HG02885 (cell line): ENCODE data around the gene NDST3.
"Not testable (repeated sequence)": the region's sequence is repeated elsewhere in the genome, so short reads cannot be mapped to it uniquely, and the experiment has no call there.

Experiments used
- ATAC-seq: cut with Tn5 transposase; IDR thresholded peaks from one replicate; pipeline ENCODE4 v1.9.1; 2021; ENCODE audit warnings: mild to moderate bottlenecking; ENCODE audit not compliant: unreplicated experiment, poor library complexity

Gene NDST3

DNA sequence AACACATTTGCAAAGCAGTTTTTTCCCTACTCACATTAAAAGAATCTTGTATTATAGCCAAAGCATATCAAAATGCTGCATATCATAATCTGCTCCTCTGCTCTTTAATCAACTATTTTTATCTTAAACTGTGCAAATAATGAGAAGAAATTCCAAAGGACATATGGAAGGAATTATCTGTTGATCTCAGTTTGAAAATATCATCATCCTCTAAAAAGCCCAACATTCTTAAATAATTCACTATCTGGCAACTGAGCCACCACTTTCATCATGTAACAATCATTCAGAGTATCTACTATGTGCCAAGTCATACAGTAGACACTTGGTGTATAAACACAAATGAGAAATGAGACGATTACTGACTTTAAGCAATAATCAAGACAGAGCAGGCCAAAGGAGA lies 255.5 kb downstream of the NDST3 start:
- ATAC-seq: no peak

GRCh38 chr4:118290951-118291350 lies 256.7 kb downstream of the NDST3 start:
- ATAC-seq: no peak

- ATAC-seq: no peak
Measured at GRCh38 chr4:118296729-118297128, 262.4 kb downstream of the NDST3 start.

GRCh38 chr4:118299619-118300018 lies 265.3 kb downstream of the NDST3 start:
- ATAC-seq: not testable (repeated sequence)

DNA sequence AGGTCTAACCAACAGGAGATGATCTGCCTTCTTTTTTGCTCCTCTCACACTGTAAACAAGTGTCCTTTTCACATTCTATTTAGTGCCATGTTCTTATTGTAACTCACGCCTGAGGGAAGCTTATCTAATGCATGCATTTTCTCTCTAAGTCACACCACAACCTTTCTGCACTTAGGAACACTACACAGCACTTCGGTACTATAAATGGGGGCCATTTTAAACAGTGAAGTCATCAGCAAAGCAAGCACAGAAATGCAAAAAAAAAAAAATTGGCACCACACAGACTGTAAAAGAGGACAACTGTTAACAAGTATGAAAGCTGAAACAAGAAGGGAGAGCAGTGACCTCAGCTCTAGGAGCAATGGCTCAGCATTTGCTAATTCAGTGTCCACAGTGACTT lies 273.4 kb downstream of the NDST3 start:
- ATAC-seq: no peak
